Fibroblast of the aortic adventitia (primary cell): ENCODE measurements around the gene ADK. TPM values are rescaled to one million over a fixed set of nuclear protein-coding genes. Genes with fewer than 3 reads are reported as not detected.

Experiments used
- DNase-seq: peaks from one replicate; pipeline ENCODE4 v3.0.0-alpha.2; 2010; ENCODE audit warnings: low read depth
- H3K4me3 ChIP-seq: 2 replicates; pipeline ENCODE4 v1.5.1; 2011; ENCODE audit warnings: low read depth, mild to moderate bottlenecking, control low read depth, low read length, moderate library complexity
- total RNA-seq: library from RNA; depleted of rRNA; stranded (reverse); fragments of >200 nt; gene quantifications from 2 replicates; pipeline ENCODE4 v1.2.3, GENCODE V29; 2012; ENCODE audit warnings: low replicate concordance
- TF ChIP-seq, protein P1 (sequence below): IDR thresholded peaks from 2 replicates; pipeline ENCODE4 v1.5.1; 2011; ENCODE audit warnings: mild to moderate bottlenecking, low read length, control low read depth, inconsistent platforms; ENCODE audit not compliant: insufficient read depth

Gene ADK
- total RNA-seq, 1 donor: 96.8 TPM

- H3K4me3 ChIP-seq: no peak overlapping the region
- TF ChIP-seq, protein P1, sequence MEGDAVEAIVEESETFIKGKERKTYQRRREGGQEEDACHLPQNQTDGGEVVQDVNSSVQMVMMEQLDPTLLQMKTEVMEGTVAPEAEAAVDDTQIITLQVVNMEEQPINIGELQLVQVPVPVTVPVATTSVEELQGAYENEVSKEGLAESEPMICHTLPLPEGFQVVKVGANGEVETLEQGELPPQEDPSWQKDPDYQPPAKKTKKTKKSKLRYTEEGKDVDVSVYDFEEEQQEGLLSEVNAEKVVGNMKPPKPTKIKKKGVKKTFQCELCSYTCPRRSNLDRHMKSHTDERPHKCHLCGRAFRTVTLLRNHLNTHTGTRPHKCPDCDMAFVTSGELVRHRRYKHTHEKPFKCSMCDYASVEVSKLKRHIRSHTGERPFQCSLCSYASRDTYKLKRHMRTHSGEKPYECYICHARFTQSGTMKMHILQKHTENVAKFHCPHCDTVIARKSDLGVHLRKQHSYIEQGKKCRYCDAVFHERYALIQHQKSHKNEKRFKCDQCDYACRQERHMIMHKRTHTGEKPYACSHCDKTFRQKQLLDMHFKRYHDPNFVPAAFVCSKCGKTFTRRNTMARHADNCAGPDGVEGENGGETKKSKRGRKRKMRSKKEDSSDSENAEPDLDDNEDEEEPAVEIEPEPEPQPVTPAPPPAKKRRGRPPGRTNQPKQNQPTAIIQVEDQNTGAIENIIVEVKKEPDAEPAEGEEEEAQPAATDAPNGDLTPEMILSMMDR: no peak
- peak; percentile 100 for DNase-seq
Measured at GRCh38 chr10:74589226-74589673, 438.2 kb downstream of the ADK start.

DNA sequence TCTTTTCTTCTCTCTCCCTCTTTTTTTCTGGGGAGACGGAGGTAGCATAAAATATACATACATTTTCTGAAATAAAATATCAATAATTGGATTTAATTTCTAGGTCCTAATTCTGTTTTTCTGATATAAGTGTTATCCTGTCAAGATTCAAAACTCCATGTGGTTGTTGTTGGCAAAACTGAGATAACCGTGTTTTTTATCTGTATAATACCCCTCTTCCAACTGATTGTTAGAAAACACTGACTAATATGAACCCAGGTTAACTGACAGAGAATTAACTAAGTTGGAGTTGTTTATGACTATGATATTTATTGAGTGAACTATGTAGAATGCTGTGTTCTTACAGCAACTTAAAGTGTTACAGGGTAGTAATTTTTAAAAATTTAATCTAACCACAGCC lies 438.8 kb downstream of the ADK start:
- DNase-seq: no peak
- TF ChIP-seq, protein P1: no peak
- H3K4me3 ChIP-seq: no peak overlapping the region

DNA sequence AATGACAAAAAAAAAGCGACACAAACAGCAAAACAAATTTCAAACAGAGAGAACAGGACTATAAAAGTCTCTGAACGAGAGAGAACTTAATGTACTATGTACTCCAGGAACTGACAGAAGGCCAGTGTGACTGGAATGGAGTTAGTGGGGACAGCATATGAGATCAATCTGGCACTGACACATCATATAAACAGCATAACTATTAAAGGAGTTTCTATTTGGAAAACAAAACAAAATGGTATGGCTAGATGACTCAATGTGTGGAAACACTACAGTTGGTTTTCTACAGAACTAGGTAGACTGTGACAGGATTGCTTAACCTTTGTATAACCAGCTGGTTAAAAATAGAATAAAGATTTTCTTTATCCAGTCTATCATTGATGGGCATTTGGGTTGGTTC lies 442.4 kb downstream of the ADK start:
- DNase-seq: peak; percentile 75
- TF ChIP-seq, protein P1: no peak
- H3K4me3 ChIP-seq: no peak overlapping the region

DNA sequence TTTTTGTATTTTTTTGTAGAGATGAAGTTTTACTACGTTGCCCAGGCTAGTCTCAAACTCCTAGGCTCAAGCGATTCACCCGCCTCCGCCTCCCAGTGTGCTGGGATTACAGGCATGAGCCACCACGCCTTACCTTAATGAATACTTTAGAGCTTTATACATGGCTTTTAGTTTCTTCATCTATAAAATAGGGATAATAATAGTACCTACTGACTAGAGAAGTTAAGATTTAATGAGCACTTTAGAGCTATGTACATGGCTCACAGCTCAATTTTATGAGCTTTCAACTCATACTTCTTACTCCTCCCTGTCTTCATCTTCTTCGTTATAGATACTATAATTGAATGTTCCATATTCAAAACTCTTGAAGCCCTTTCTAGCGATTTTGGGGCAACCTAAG lies 445.7 kb downstream of the ADK start:
- no peak overlapping the region for H3K4me3 ChIP-seq
- DNase-seq: no peak
- TF ChIP-seq, protein P1: no peak

- no peak overlapping the region for H3K4me3 ChIP-seq
- peak; percentile 70 for DNase-seq
- TF ChIP-seq, protein P1: no peak
Measured at GRCh38 chr10:74598891-74599566, 448.0 kb downstream of the ADK start.

GRCh38 chr10:74599672-74600071 lies 448.7 kb downstream of the ADK start:
- TF ChIP-seq, protein P1: no peak
- H3K4me3 ChIP-seq: no peak overlapping the region
- DNase-seq: no peak

DNA sequence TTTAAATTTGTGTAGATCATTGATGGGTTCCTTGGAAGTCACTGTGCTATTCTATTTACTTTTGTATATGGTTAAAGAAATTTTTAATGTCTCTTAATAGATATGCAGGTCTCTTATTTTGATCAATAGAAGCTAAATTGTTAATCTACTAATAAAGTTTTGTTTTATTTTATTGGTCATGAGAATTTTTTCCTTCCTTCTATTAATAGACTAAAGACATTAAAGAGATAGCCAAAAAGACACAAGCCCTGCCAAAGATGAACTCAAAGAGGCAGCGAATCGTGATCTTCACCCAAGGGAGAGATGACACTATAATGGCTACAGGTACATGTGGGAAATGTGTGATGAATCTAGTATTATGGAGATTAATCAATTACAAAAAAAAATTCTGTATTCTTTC lies 449.1 kb downstream of the ADK start:
- TF ChIP-seq, protein P1: no peak
- no peak for DNase-seq
- no peak overlapping the region for H3K4me3 ChIP-seq
